Measurements from ENCODE around the gene PPP3R1. TPM values are rescaled to one million over a fixed set of nuclear protein-coding genes. Genes with fewer than 3 reads are reported as not detected.

Gene PPP3R1
- total and polyA plus RNA-seq, 2 of the 8 experiments (the other 6 are each of a cell fraction or from before 2014, with no cell fraction given): 9.3 to 85.1 TPM

GRCh38 chr2:68226794-68227193, 25.5 kb downstream of the PPP3R1 start:
- Histone ChIP-seq H2AK5ac (ENCODE audit: low read depth, low read length) (no peak overlapping the region), H3K4me3 (ENCODE audit: extremely low read depth in 1 of 4, insufficient read depth in 2 of 4, low read depth in 3 of 4, low read length in 4 of 4) (no peak overlapping the region), H4K5ac (ENCODE audit: insufficient read length, low read depth, low read length) (no peak overlapping the region), H4K20me1 (replicated peaks in 1 of 2; ENCODE audit: control insufficient read depth in 1 of 2, insufficient read depth in 2 of 2, low read length in 2 of 2) (peaks cover 6 to 10% of the 10 kb centered on the region in 2 experiments), H3K9ac (replicated peaks in 1 of 4; ENCODE audit: extremely low read depth in 1 of 4, low read depth in 3 of 4, low read length in 3 of 4) (no peak overlapping the region), H2BK20ac (ENCODE audit: low read length) (no peak overlapping the region), H3K9me3 (ENCODE audit: insufficient read depth in 2 of 2, low read depth in 1 of 2, low read length in 1 of 2) (no peaks in the 10 kb centered on the region), H3K79me2 (ENCODE audit: control insufficient read depth in 1 of 2, insufficient read depth in 2 of 2, low read length in 2 of 2) (peaks cover 3 to 100% of the 10 kb centered on the region in 2 experiments; a peak in 3 of 4 replicates), H2BK5ac (ENCODE audit: low read depth, low read length) (no peak overlapping the region), H3K23me2 (ENCODE audit: low read depth, low read length) (no peaks in the 10 kb centered on the region; the same call in 1 of the 2 replicates), H2BK12ac (ENCODE audit: low read depth, low read length) (no peak overlapping the region), H3K4ac (replicated peaks; ENCODE audit: insufficient read length, low read depth, low read length) (no peak overlapping the region), H3K23ac (ENCODE audit: insufficient read length) (no peak overlapping the region), H3K79me1 (ENCODE audit: low read depth, low read length) (peaks cover 3% of the 10 kb centered on the region; the same call in 1 of the 2 replicates), H3K56ac (replicated peaks; ENCODE audit: insufficient read length, low read depth, low read length) (no peak overlapping the region), H3K4me2 (ENCODE audit: insufficient read depth in 1 of 2, low read depth in 2 of 2, low read length in 2 of 2) (no peak overlapping the region), H3K14ac (ENCODE audit: insufficient read length) (no peak overlapping the region), H4K8ac (ENCODE audit: extremely low read depth, insufficient read depth, low read length) (no peak overlapping the region), H2BK15ac (ENCODE audit: low read length) (no peak overlapping the region), H3K18ac (ENCODE audit: extremely low read depth, low read length) (no peak overlapping the region), H3K4me1 (replicated peaks in 1 of 4; ENCODE audit: control insufficient read depth in 3 of 4, insufficient read depth in 4 of 4, low read length in 3 of 4) (peaks cover 0 to 3% (median 0%) of the 10 kb centered on the region in 4 experiments; a peak in 2 of 7 replicates), H2AFZ (ENCODE audit: low read length) (no peak overlapping the region), H3K27me3 (replicated peaks in 1 of 4; ENCODE audit: control insufficient read depth in 3 of 4, extremely low read depth in 1 of 4, insufficient read depth in 3 of 4, low read length in 3 of 4) (no peaks in the 10 kb centered on the region), H4K91ac (replicated peaks; ENCODE audit: insufficient read length, low read length) (no peak overlapping the region), H3K27ac (ENCODE audit: low read depth, low read length) (no peak overlapping the region), H3K36me3 (ENCODE audit: control insufficient read depth in 2 of 4, insufficient read depth in 4 of 4, low read length in 3 of 4) (no peaks in the 10 kb centered on the region), H2BK120ac (replicated peaks; ENCODE audit: low read depth, low read length) (no peak overlapping the region)
- FAIRE-seq (no peak), DNase-seq (ENCODE audit: low read depth in 1 of 2, low spot score in 2 of 2) (no peak)
- CTCF ChIA-PET (ENCODE audit: partially characterized antibody): interaction anchor here (0.6 to 1.5 kb wide), 2 partner anchors 11 to 59 kb away, joined by 3 to 6 read pairs; no protein-coding TSS in a partner anchor
- POLR2A ChIA-PET (ENCODE audit: partially characterized antibody): no interaction called here
- WGBS, 2 experiments (ENCODE audit: extremely low coverage in 1 of 2, insufficient coverage in 1 of 2, insufficient read length in 1 of 2, insufficient replicate concordance in 2 of 2, low coverage in 1 of 2, low lambda C conversion rate in 2 of 2, missing lambda C conversion rate in 1 of 2): 88% methylated on average over 2 of the region's 2 CpGs; no CpG with 5 or more reads in 1 of the 2 experiments

Data from H1 (cell line).